Peyer's patch (tissue), 4 donors: Measurements from ENCODE around the gene MCM8.

Source experiments
- CTCF ChIP-seq, 6 experiments: fragments of 450-650 bp in 4 of 6; fragments of 200-600 bp in 2 of 6; sonication (generic) in 1 of 6; IDR thresholded peaks; one replicate each; pipeline ENCODE4 v1.5.1; 2017 to 2019; ENCODE audit warnings: antibody characterized with exemption in 6 of 6, mild to moderate bottlenecking in 3 of 6, moderate library complexity in 1 of 6
- POLR2A ChIP-seq, 2 donors: fragments of 450-650 bp; IDR thresholded peaks; one replicate each; pipeline ENCODE4 v1.5.1; 2017; ENCODE audit warnings: antibody characterized with exemption in 2 of 2, mild to moderate bottlenecking in 2 of 2, moderate library complexity in 2 of 2

GRCh38 chr20:6006603-6006949 lies 56.1 kb downstream of the MCM8 start:
- no peak for TF ChIP-seq CTCF (IDR thresholded peaks at IDR 0.05)
- TF ChIP-seq POLR2A (IDR thresholded peaks at IDR 0.05), result no peak
